ENCODE results near the gene OXNAD1. TPM values are rescaled to one million over a fixed set of nuclear protein-coding genes. Genes with fewer than 3 reads are reported as not detected.

OXNAD1 gene
- total RNA-seq, 2 donors from 2014 or later = 16.1 to 22.4 TPM

GRCh38 chr3:16249886-16250285 is 15.1 kb upstream of the OXNAD1 start:
- H3K27me3 ChIP-seq (ENCODE audit: control insufficient read depth, insufficient read depth, low read length, poor library complexity, severe bottlenecking) = no peaks in the 10 kb centered on the region
- no peak for DNase-seq
- H3K4me3 ChIP-seq (ENCODE audit: low read length) = no peak overlapping the region
- H3K27me3 Mint-ChIP-seq (ENCODE audit: insufficient read depth) = no peaks in the 10 kb centered on the region
- no peak overlapping the region for H3K4me3 Mint-ChIP-seq
- no peaks in the 10 kb centered on the region for H3K9me3 Mint-ChIP-seq
- TF ChIP-seq CTCF (conservative IDR thresholded peaks at IDR 0.05) = no peak
- no peak overlapping the region for H3K27ac ChIP-seq (ENCODE audit: low read depth, low read length)
- H3K4me1 Mint-ChIP-seq = no peaks in the 10 kb centered on the region
- H3K36me3 ChIP-seq (ENCODE audit: control insufficient read depth, insufficient read depth, low read length) = no peaks in the 10 kb centered on the region
- no peak overlapping the region for H3K27ac Mint-ChIP-seq
- no peaks in the 10 kb centered on the region for H3K36me3 Mint-ChIP-seq (ENCODE audit: low read depth)
- WGBS, 2 experiments (ENCODE audit: insufficient coverage in 1 of 2, insufficient read length in 1 of 2) = 87% methylated on average over 3 of the region's 3 CpGs; no CpG with 5 or more reads in 1 of the 2 experiments
- H3K4me1 ChIP-seq (ENCODE audit: control insufficient read depth, insufficient read depth, low read length) = no peaks in the 10 kb centered on the region
- H3K9me3 ChIP-seq (ENCODE audit: control insufficient read depth, low read length) = no peaks in the 10 kb centered on the region
- H3K9ac ChIP-seq (ENCODE audit: extremely low read depth, low read length, poor library complexity, severe bottlenecking) = no peak overlapping the region

GRCh38 chr3:16251316-16252085 is 13.5 kb upstream of the OXNAD1 start:
- Histone ChIP-seq H3K36me3 (ENCODE audit: control insufficient read depth, insufficient read depth, low read length) (no peaks in the 10 kb centered on the region), H3K9me3 (ENCODE audit: control insufficient read depth, low read length) (no peaks in the 10 kb centered on the region), H3K27me3 (ENCODE audit: control insufficient read depth, insufficient read depth, low read length, poor library complexity, severe bottlenecking) (no peaks in the 10 kb centered on the region), H3K27ac (ENCODE audit: low read depth, low read length) (no peak overlapping the region), H3K4me3 (ENCODE audit: low read length) (no peak overlapping the region), H3K4me1 (ENCODE audit: control insufficient read depth, insufficient read depth, low read length) (no peaks in the 10 kb centered on the region), H3K9ac (ENCODE audit: extremely low read depth, low read length, poor library complexity, severe bottlenecking) (no peak overlapping the region)
- H3K36me3 Mint-ChIP-seq (ENCODE audit: low read depth) = no peaks in the 10 kb centered on the region
- no peak for DNase-seq
- WGBS, 2 experiments (ENCODE audit: insufficient coverage in 1 of 2, insufficient read length in 1 of 2) = 75 to 92% methylated on average over 3 to 9 of the region's 9 CpGs
- no peak overlapping the region for H3K4me3 Mint-ChIP-seq
- no peak for TF ChIP-seq CTCF (conservative IDR thresholded peaks at IDR 0.05)
- H3K9me3 Mint-ChIP-seq = no peaks in the 10 kb centered on the region
- no peaks in the 10 kb centered on the region for H3K27me3 Mint-ChIP-seq (ENCODE audit: insufficient read depth)
- H3K4me1 Mint-ChIP-seq = no peaks in the 10 kb centered on the region
- no peak overlapping the region for H3K27ac Mint-ChIP-seq

GRCh38 chr3:16252243-16252978 is 12.6 kb upstream of the OXNAD1 start:
- H3K4me3 ChIP-seq (ENCODE audit: low read length) = no peak overlapping the region
- Mint-ChIP-seq H3K27ac (no peak overlapping the region), H3K4me1 (no peaks in the 10 kb centered on the region), H3K9me3 (no peaks in the 10 kb centered on the region), H3K36me3 (ENCODE audit: low read depth) (no peaks in the 10 kb centered on the region), H3K27me3 (ENCODE audit: insufficient read depth) (no peaks in the 10 kb centered on the region), H3K4me3 (no peak overlapping the region)
- no peaks in the 10 kb centered on the region for H3K9me3 ChIP-seq (ENCODE audit: control insufficient read depth, low read length)
- no peak overlapping the region for H3K27ac ChIP-seq (ENCODE audit: low read depth, low read length)
- 84 to 92% methylated on average over 3 to 7 of the region's 7 CpGs for WGBS, 2 experiments (ENCODE audit: insufficient coverage in 1 of 2, insufficient read length in 1 of 2)
- TF ChIP-seq CTCF (conservative IDR thresholded peaks at IDR 0.05) = no peak
- no peaks in the 10 kb centered on the region for H3K27me3 ChIP-seq (ENCODE audit: control insufficient read depth, insufficient read depth, low read length, poor library complexity, severe bottlenecking)
- no peak overlapping the region for H3K9ac ChIP-seq (ENCODE audit: extremely low read depth, low read length, poor library complexity, severe bottlenecking)
- no peaks in the 10 kb centered on the region for H3K4me1 ChIP-seq (ENCODE audit: control insufficient read depth, insufficient read depth, low read length)
- no peaks in the 10 kb centered on the region for H3K36me3 ChIP-seq (ENCODE audit: control insufficient read depth, insufficient read depth, low read length)
- no peak for DNase-seq
